NCI-H1694 (cell line): ENCODE measurements around the gene REX1BD.

ENCODE experiments used
- DNase-seq: peaks from one replicate; lab custom pipeline; 2025; lab: John Stamatoyannopoulos, UW

REX1BD gene

GRCh38 chr19:18603255-18603957 lies 14.8 kb downstream of the REX1BD start:
- no peak for DNase-seq

DNA sequence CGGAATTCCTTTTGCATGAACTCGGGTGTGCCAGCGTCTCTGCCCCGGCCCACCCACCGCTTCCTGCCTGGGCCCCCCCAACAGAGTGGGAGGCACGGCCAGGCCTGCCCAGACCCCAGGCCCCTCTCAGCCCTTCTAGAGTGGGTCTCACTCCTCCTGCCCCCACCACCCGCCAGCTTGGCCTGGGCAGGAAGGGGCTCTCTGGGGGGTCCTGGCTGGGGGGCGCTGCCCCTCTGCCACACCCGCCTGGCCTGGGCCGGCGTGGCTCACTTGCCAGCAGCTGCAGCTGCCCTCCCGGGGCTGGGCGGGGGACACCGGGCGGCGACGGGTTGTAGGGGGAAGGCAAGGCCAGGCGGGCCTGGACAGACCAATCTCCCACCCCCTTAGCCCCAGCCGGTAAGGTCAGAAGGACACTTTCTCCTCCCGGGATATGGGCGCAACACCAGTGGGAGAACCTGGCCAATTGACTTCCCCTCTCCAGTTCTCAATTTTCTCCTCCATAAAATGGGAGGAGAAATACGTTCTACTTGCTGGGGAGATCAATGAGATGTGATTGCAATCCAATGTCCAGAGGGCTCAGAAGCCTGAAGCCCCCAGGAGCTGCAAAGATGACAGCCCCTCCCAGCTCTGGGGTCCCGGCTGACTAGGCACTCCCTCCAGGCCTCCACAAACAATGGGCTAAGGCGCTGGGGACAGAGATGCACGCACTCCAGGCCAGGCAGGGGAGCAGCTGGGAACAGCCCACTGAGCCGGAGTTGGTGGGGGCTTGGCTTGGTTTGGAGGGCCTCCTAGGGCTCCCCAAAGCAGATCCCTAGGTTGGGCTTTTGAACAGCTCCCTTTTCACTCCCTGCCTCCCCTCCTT lies 15.6 kb downstream of the REX1BD start:
- DNase-seq, result no peak

- DNase-seq, result no peak
These were observed 16.2 kb downstream of the REX1BD start for GRCh38 chr19:18604820-18605159.

- DNase-seq, result no peak
These were observed 16.6 kb downstream of the REX1BD start for GRCh38 chr19:18605196-18605545.

DNA sequence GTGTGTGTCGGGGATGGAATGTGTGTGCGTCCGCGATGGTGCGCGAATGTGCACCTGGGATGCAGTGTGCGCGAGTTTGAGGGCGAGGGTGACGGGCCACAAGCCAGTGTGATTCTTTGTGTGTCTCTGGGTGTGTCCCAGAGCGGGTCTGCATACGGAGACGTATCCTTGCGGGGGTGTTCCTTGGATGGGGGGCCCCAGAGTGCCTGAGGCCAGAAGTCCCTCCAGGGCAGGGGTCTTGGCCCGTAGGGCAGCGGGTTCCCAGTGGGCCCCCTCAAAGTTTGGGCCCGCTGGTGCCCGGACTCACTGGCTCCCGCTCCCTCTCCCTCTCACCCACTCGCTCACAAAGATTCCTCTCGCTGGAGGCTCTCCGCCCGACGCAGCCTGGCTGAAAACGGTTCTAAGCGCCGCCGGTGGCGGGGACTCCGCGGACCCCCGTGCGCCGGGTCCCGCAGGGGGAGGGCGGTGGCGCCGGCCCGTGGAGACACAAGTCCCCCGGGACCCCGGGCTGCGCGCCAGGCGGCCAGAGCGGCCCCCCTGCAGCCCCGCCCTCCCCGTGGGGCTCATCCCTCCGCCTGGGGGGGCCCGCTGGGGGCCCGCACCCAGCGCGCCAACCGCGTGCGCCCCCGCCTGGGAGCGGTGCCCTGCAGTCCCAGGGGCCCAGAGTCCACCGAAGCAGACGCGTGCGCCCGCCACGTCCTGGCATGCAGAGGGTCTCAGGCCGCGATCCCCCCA lies 17.1 kb downstream of the REX1BD start:
- no peak for DNase-seq

DNA sequence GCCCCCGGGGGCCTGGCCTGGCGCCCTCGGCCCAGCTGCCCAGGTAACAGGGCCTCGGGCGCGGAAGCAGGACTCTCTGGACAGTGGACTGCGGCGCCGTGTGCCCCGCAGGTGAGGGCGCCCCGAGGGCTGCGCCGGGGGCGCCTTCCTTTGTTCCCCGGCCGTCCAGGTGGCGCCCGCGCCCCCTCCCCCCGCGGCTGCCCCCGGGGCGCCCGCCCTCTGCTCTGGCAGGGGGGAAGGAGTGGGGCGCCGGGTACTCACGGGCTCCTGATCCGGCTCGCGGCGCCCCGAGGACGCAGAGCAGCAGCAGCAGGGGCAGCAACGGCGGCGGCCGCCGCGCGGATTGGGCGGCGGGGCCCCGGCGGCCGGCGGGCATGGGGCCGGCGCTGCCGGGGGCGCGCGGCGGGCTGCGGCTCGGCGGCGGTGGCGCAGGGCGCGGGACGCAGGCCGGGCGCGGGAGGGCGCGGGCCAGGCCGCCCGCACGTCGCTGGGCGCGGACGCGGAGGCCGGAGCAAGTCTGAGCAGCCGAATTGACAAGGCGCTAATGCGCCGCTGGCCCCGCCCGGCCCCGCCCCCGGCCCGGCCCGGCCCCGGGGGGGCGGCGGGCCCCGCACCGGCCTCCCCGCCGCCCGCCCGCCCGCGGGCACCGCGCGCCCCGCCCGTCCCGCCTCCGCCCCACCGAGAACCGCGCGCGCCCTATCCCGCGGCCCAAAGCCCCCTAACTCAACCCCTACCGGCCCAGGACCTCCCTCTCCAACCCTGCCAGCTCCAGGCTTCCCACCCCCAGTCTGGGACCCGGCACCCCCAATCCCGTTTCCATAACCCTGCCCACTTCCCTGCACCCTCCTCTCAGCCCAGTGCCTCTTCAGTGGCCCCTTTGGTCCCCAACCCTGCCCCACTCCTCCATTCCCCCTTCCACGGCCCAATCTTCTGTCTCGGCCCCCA lies 18.0 kb downstream of the REX1BD start, which contains the start of gene CRLF1:
Gene CRLF1, minus strand, starts transcription at position 519 of the 945 bp plus-strand sequence. Its CDS starts 143 bp downstream, at position 376.
- no peak for DNase-seq

DNA sequence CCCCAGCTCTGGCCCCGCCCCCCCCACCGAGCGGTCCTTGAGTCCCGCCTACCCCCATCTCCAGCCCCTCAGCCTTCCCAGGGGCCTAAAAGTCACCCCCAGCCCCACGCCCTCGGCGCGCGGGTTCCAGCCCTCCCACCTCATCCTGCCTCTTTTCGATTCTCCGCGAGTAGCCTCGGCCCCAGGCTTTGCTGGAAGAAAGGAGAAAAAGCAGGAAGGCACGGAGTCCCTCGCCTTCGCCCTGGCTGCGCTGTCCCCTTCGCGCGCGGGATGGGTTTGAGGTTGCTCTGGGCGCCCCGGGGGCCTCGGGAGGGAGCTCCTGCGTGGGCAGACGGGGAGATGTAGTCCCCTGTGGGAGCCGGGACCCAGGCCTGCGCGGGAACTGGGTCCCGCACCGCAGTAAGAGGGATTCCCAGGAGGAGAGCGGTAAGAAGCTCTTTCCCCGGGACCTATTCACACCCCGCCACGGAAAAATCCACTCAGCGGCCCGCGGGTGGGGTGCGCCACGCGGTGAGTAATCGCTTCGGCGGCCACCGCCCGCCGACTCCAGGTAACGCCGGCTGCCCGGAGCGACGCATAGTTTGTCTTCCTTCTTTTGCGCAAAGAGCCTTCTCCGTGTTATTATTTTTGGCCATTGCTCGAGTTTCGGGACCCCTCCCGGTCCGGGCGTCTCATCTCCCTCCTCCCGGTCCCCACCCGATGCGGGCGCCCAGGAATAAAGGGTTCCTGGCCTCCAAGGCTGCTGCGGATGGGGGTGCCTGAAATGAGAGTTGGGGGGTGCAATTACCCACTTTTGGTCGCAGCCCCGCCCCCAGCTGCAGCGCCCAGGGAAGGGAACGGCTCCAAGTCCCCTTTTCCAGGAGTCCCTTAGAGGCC lies 18.9 kb downstream of the REX1BD start:
- DNase-seq, result no peak

DNA sequence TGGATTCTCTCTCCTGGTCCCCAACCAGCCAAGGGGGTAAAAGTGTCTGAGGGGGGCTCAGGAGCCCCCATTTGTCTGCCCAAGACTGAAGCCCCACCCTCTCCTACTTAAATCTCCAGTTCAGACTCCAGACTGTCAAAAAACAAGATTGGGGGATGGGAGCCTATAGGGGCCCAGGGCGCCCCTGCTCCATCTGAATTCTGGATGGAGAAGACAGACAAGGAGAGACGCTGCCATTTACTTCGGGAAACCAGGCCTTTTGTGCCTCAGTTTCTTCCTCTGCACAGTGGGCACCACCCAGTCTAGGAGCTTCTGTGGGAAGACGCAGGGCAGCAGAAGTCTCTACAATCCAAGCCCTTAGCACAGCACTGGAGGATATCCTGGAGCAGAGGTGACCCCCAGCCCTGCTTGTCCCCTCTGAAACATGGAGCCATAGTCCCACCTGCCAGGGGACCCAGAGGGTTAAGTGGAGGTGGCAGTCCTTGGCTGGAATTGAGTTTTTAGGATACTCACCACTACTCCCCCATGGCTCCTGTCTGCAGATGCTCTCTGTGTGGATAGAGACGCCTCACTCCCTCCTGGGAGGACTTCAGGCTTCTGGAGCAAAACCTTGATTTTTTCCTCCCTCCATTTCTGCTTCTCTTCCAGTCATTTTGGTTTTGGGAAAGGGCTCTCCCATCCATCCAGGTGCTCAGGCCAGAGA lies 19.7 kb downstream of the REX1BD start:
- DNase-seq, result no peak

- DNase-seq, result no peak
These were observed 20.5 kb downstream of the REX1BD start for GRCh38 chr19:18608805-18609716.

DNA sequence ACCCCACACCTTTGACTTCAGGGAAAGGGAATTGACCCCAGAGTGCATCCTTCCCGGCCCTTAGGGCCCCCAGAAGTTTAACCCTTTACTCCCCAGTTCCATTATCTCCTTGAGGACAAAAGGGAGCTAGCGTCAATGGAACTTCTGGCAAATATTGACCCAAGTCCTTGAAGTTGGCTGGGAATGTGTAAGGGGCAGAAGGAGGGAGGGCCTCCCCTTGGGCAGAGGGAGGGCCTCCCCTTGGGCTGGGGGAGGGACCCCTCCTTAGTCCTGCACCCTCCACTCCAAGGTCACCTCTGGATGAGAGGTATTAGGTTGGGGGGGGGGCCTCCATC lies 21.1 kb downstream of the REX1BD start:
- no peak for DNase-seq

DNA sequence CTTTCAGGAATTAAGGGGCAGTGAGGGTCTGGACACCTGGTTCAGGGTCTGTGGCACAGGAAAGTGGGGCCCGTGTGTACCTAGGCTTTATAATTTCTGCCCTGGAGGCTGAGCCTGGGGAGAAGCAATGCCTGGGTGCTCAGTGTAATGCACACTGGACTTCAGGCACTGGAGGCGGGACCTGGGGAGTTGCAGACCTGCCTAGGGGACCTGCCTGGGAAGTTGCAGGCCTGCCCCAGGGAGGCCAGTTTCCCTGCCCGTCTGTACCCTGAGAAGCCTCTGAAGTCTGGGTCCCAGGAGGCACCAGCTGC lies 21.6 kb downstream of the REX1BD start:
- DNase-seq, result no peak

DNA sequence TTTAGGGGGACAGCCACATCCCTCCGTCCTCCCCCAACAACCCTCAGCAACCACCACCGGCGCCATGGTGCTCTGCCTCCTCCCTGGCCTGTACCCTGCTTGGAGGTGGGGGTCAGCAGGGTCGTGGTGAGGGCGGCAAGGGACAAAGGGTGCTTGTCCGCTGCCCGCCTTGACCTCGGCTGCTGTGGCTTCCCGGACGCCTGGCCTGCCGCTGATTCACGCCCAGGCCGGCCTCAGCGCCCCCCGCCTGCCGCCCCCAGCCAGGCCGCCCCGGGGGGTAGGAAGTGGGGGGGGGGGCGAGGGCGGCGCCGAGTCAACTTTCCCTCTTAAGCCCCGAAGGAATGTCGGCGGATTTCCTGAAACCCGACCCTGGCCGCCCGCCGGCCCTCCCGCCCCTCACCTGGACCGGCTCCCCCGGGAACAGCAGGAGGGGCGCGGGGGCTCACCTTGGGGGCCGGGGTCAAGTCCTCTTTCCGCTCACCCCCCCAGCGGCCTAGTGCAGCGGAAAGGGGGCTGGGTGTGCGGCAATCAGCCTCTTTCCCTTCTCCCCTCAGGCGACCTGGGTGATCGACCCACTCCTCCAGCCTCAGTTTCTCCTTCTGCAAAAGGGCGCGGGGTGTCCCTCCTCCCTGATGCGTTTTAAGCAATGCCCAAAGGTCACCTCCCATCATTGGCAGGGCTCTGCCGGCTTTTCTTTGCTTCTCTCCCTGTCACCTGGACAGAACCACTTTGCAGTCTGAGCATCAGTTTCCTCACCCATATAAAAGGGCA lies 22.1 kb downstream of the REX1BD start:
- no peak for DNase-seq

DNA sequence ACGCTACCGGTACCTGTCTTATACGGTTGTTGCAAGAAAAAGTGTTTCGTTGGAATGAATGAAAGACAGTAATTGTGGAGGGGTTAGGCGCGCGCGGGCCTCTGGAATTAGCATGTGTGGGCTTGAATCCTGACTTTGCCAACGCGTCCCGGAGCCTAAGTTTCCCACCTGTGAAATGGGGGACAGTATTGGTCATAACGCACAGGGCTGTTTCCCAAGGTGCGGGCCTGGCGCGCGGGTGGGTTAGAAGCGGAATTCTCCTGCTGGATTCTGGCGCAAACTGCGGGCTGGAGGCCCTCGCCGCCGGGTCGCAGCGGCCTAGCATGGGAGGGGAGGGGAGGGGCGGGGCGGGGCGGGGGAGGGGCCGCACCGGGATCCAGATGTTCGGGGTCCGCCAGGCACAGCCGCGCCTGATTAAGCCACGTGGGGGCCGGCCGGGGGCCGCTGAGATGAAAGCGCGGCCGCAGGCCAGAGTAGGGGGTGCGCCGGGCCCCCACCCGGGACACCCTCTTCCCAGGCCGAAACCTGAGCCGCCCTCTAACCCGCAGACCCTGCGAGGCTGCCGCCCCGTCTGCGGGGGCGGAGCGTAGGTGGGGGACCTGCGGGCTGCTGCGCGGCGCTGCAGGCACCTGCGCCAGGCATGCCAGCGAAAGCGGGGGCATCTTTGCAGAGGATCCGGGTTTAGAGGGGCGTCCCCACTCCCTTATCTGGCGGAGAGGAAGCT lies 22.9 kb downstream of the REX1BD start:
- no peak for DNase-seq

GRCh38 chr19:18612051-18612771 lies 23.6 kb downstream of the REX1BD start:
- no peak for DNase-seq

DNA sequence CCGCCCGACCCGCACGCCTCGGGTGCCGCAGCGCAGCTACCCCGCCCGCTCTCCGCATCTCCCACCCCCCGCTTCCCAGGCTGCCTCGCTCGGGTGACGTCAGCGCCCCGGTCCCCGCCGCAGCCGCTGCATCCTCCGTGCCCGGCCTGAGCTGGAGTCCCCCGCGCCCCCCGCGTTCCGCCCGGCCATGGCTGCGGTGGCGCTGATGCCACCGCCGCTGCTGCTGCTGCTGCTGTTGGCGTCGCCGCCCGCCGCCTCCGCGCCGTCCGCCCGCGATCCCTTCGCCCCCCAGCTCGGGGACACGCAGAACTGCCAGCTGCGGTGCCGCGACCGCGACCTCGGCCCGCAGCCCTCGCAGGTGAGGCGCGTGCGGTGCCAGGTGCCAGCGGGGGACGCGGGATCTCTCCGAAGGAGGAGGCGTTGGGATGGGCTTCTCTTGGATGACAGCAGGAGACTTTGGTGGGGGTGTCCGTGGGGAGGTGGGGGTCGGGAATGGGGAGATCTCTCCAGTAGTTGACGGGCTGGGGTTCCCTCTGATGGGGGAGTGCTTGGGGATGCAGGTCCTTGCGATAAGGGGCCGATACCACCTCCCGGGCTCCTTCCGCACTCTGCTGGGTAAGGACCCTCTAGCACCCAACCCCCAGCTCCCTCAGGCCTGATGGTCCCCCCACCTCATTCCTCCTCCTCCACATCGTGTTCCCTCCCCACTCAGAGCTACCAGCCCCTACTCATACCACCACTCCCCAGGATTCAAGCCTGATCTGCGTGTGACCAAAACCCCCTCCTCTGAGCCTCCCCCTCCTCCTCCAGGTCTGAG lies 24.4 kb downstream of the REX1BD start, which contains the start of gene TMEM59L:
Gene TMEM59L, plus strand, starts transcription at position 99 of the 817 bp plus-strand sequence. Its CDS starts 89 bp downstream, at position 188.
- DNase-seq, result no peak

DNA sequence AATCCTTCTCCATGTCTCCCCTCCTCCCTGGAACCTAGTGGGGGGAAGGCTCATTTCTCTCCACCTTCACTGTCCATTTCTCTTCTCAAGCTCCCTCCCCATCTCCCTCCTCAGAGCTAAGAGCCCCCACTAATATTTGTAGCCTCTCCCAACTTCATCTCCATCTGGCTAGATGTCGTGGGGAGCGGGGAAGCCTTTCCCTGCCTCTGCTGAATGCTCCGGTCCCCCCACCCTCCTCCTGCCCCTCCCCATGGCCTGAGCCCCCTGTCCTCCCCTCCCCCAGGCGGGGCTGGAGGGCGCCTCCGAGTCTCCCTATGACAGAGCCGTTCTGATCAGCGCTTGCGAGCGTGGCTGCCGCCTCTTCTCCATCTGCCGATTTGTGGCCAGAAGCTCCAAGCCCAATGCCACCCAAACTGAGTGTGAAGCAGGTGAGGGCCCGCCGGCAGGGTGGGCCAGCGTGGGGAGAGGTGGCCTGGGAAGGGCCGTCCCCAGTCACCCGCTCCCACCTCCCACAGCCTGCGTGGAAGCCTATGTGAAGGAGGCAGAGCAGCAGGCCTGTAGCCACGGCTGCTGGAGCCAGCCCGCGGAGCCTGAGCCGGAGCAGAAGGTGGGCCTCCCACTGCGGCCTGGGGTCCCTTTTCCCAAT lies 25.1 kb downstream of the REX1BD start:
- peak; percentile 46 for DNase-seq
